LNCAP (cell line): ENCODE results near the gene CFAP90.

ENCODE experiments used
- TF ChIP-seq, protein P1 (sequence below): fragments of 450-650 bp; IDR thresholded peaks from 2 replicates; pipeline ENCODE4 v1.5.1; 2017; ENCODE audit warnings: mild to moderate bottlenecking

Gene CFAP90

DNA sequence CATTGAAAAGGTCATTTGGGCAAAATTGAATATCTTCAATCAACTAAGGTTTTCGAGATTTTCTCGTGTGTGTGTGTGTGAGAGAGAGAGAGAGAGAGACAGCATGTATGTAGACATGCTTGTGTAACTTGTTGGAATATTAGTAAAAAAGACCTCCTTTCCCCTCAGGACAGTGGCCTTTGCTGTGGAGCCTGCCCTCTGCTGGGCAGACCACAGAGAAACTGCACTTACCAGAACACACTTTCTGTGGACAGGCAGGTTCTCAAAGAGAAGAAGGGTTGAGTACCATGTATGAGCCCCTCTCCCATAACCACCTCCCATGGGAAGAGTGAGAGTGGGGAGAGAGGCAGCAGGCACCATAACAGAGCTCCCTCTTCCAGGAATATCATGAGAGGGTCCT is 45.6 kb downstream of the CFAP90 start:
- TF ChIP-seq, protein P1, sequence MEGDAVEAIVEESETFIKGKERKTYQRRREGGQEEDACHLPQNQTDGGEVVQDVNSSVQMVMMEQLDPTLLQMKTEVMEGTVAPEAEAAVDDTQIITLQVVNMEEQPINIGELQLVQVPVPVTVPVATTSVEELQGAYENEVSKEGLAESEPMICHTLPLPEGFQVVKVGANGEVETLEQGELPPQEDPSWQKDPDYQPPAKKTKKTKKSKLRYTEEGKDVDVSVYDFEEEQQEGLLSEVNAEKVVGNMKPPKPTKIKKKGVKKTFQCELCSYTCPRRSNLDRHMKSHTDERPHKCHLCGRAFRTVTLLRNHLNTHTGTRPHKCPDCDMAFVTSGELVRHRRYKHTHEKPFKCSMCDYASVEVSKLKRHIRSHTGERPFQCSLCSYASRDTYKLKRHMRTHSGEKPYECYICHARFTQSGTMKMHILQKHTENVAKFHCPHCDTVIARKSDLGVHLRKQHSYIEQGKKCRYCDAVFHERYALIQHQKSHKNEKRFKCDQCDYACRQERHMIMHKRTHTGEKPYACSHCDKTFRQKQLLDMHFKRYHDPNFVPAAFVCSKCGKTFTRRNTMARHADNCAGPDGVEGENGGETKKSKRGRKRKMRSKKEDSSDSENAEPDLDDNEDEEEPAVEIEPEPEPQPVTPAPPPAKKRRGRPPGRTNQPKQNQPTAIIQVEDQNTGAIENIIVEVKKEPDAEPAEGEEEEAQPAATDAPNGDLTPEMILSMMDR, result peak; percentile 31; the same call in 1 of the 2 replicates

DNA sequence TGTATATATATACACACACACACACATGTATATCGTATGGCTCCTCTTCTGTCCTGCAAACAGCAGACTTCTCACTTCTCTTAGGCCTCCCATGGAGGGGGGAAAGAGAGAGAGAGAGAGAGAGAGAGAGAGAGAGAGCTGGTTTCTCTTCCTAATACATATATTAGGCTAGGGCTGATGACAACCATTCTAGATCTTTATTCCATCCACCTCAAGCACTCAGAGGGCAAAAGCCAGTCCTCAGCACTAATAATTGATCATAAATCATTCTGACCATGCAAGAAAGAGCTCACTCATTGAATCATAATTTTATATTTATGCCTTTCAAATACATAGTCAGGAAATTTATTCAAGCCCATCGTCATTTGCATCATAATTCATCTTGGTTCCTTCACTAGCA is 47.0 kb downstream of the CFAP90 start:
- TF ChIP-seq, protein P1, result no peak

DNA sequence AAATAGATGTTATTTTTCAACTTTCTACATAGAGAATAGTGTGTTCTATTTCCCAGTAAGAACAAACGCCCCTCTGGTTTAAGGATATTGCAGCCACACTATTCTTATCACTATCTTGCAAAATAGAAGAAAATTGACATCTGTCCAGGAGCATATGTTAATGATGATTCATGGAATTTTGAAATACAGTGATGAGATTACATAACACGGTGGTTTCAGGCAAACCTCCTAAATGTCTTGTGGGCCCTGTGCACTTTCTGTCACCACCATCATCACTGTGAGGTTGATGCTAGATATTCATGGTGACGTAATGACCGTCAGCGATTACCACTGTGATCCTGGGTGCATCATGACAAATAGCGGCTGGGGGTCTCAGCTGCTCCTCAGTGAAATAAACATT is 48.1 kb downstream of the CFAP90 start:
- TF ChIP-seq, protein P1, result no peak

DNA sequence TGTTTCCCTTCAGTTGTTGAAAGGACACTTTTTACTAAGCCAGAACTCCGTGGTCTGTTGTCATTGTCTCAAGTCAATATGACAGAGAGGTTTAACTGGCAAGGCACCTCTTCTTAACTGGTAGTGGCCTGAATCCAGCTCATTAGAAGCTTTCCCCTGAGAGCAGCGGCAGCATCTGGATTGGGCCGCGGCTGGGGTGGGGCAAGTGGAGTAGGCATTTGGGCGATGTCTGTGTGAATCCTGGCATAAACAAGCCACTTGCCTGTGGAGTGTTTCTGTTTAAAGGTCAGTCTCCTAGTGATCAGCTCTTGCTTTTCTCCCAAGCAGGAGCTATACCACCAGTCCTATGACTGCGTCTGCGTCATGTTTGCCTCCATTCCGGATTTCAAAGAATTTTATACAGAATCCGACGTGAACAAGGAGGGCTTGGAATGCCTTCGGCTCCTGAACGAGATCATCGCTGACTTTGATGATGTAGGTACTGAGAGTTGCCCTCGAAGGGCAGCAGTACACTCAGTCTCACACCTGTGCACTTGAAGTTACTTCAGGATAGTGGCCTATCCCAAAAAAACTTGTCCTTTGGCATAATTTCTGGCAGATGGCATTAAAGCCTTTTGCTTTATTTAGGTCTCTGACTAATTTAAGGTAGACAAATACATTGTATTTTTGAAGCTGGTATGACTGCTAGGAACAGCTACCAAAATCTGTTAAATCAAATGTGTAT is 48.9 kb downstream of the CFAP90 start:
- TF ChIP-seq, protein P1, result no peak

- TF ChIP-seq, protein P1, result no peak
These were observed 55.6 kb downstream of the CFAP90 start for GRCh38 chr5:7795306-7795705.

DNA sequence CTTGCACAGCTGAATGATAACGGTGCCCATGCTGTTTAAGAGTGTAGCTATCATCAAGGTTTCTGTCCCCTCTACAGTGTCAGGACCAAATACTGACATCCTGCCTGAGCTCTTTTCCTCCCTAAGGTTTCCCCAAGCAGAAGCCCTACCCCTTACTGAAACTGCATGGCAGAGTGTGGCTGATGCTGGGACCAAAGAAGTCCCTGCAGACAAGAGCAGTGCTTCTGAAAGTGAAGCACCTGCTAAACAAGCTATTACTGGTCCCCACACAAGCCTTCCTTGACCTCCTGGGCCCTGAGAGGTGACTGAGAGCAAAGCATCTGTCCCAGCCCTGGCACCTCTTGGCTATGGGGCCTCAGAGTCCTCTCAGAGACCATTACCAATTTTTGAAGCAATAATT is 56.1 kb downstream of the CFAP90 start:
- TF ChIP-seq, protein P1, result no peak

DNA sequence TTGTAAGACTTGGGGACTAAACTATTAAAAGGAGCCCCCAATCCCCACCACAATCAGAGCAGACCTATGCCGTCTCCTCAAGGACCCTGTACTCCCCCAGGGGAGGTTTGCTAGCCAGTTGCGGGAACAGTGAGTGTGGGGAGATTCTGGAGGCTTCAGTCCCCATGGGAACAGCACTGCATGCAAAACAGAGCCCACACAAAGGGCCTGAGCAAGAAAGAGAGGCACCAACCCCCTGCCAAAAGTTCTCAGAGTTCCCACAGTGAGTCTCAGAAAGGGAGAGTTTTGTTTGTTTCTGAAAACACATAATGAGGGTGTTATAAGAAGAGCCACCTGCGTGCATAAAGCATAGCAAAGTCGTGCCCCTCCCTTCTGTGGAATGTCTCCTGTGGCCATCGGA is 56.6 kb downstream of the CFAP90 start:
- TF ChIP-seq, protein P1, result no peak

- TF ChIP-seq, protein P1, result no peak
These were observed 57.0 kb downstream of the CFAP90 start for GRCh38 chr5:7793895-7794294.
